ENCODE results near the gene PTGER2.

DNA sequence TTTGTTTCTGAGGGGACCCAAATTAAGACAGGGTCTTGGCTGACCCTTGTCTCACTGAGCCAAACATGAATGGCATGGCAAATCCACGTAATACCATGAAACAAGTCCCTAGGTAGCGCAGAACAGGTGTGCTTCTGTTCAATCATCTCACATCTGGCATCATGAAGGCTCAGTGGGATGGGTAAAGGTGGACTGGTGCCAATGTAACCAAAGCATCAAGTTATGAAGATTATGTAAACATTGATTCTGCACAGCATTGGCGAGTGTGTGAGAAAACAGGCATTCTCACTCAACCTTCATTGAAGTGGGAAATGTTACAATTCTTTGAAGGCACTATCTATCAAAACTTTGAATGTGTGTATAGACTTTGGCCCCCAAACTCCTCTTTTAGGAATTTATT lies 41.9 kb downstream of the PTGER2 start:
- TF ChIP-seq, protein P1, sequence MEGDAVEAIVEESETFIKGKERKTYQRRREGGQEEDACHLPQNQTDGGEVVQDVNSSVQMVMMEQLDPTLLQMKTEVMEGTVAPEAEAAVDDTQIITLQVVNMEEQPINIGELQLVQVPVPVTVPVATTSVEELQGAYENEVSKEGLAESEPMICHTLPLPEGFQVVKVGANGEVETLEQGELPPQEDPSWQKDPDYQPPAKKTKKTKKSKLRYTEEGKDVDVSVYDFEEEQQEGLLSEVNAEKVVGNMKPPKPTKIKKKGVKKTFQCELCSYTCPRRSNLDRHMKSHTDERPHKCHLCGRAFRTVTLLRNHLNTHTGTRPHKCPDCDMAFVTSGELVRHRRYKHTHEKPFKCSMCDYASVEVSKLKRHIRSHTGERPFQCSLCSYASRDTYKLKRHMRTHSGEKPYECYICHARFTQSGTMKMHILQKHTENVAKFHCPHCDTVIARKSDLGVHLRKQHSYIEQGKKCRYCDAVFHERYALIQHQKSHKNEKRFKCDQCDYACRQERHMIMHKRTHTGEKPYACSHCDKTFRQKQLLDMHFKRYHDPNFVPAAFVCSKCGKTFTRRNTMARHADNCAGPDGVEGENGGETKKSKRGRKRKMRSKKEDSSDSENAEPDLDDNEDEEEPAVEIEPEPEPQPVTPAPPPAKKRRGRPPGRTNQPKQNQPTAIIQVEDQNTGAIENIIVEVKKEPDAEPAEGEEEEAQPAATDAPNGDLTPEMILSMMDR (IDR thresholded peaks at IDR 0.05; ENCODE audit: low read length): no peak
- TF ChIP-seq EZH2 (IDR thresholded peaks at IDR 0.05; ENCODE audit: borderline replicate concordance, low read length): no peak
